Keratinocyte (primary cell): ENCODE measurements around the gene DLG2. TPM values are rescaled to one million over a fixed set of nuclear protein-coding genes. Genes with fewer than 3 reads are reported as not detected.

Experiments
- DNase-seq: peaks from one replicate; pipeline ENCODE4 v3.0.0-alpha.2; 2011; ENCODE audit warnings: low read depth, missing footprints, low spot score
- FAIRE-seq: peaks from 2 replicates; lab custom pipeline; 2011; peaks lifted over from hg19 to GRCh38; lab: Jason Lieb, UNC
- H2AFZ ChIP-seq: 2 replicates; pipeline ENCODE4 v1.6.0; 2012; ENCODE audit warnings: low read length, control low read depth, inconsistent platforms; ENCODE audit not compliant: control insufficient read depth
- H3K27ac ChIP-seq: 2 replicates; pipeline ENCODE4 v1.5.1; 2011; ENCODE audit warnings: low read length; ENCODE audit not compliant: control insufficient read depth, insufficient read depth
- H3K27me3 ChIP-seq: 3 replicates; pipeline ENCODE4 v1.6.0; 2011; ENCODE audit warnings: low read length; ENCODE audit not compliant: control insufficient read depth, insufficient read depth; ENCODE audit errors: extremely low read depth
- H3K36me3 ChIP-seq, 2 experiments: 2 replicates in 1 of 2; 3 replicates in 1 of 2; pipeline ENCODE4 v1.5.1; 2011; ENCODE audit warnings: low read length in 2 of 2, mild to moderate bottlenecking in 1 of 2; ENCODE audit not compliant: control insufficient read depth in 2 of 2, insufficient read depth in 2 of 2; ENCODE audit errors: extremely low read depth in 1 of 2
- H3K4me1 ChIP-seq: 3 replicates; pipeline ENCODE4 v1.5.1; 2011; ENCODE audit warnings: low read length; ENCODE audit not compliant: control insufficient read depth, insufficient read depth; ENCODE audit errors: extremely low read depth
- H3K4me2 ChIP-seq: 3 replicates; pipeline ENCODE4 v1.6.0; 2011; ENCODE audit warnings: low read depth, low read length; ENCODE audit not compliant: control insufficient read depth, insufficient read depth; ENCODE audit errors: extremely low read depth
- H3K4me3 ChIP-seq, 3 experiments: fragments of 200-600 bp in 1 of 3; sonication (generic) in 1 of 3; 2 replicates in 2 of 3; 3 replicates in 1 of 3; pipeline ENCODE4 v1.5.1; 2011 to 2016; ENCODE audit warnings: low read length in 3 of 3, mild to moderate bottlenecking in 3 of 3, control low read depth in 2 of 3, inconsistent platforms in 1 of 3, low read depth in 1 of 3, mixed read lengths in 1 of 3, mixed run types in 1 of 3, moderate library complexity in 1 of 3; ENCODE audit not compliant: control insufficient read depth in 2 of 3, insufficient read depth in 2 of 3; ENCODE audit errors: extremely low read depth in 1 of 3
- H3K79me2 ChIP-seq: 2 replicates; pipeline ENCODE4 v1.6.0; 2012; ENCODE audit warnings: low read length; ENCODE audit not compliant: control insufficient read depth, insufficient read depth
- H3K9ac ChIP-seq: 3 replicates; pipeline ENCODE4 v1.6.0; 2011; ENCODE audit warnings: low read length; ENCODE audit not compliant: control insufficient read depth, insufficient read depth; ENCODE audit errors: extremely low read depth
- H3K9me1 ChIP-seq: 3 replicates; pipeline ENCODE4 v1.6.0; 2011; ENCODE audit warnings: low read length; ENCODE audit not compliant: control insufficient read depth, insufficient read depth; ENCODE audit errors: extremely low read depth
- H3K9me3 ChIP-seq: 2 replicates; pipeline ENCODE4 v1.5.1; 2012; ENCODE audit warnings: low read depth, low read length; ENCODE audit not compliant: control insufficient read depth
- H4K20me1 ChIP-seq: 3 replicates; pipeline ENCODE4 v1.6.0; 2011; ENCODE audit warnings: low read length; ENCODE audit not compliant: control insufficient read depth, insufficient read depth; ENCODE audit errors: extremely low read depth
- CTCF ChIP-seq, 3 experiments: IDR thresholded peaks in 1 of 3; conservative IDR thresholded peaks in 1 of 3; optimal IDR thresholded peaks in 1 of 3; 2 replicates in 2 of 3; 3 replicates in 1 of 3; pipeline versions ENCODE3 to v1.5.1; 2011; ENCODE audit warnings: low read length in 3 of 3, mild to moderate bottlenecking in 3 of 3, moderate library complexity in 2 of 3, control low read depth in 1 of 3, inconsistent platforms in 1 of 3; ENCODE audit not compliant: insufficient read depth in 2 of 3; ENCODE audit errors: extremely low read depth in 1 of 3
- EZH2 ChIP-seq: IDR thresholded peaks from one replicate; pipeline ENCODE4 v1.6.1; 2012; ENCODE audit warnings: inconsistent platforms, mild to moderate bottlenecking, low read length, moderate library complexity
- dilution Hi-C: fragments of 300-500 bp; cut with MboI; formaldehyde crosslinking; loops from one replicate; pipeline ENCODE4 v1.7.0; 2020; ENCODE audit warnings: low sequenced_read_pairs; ENCODE audit not compliant: extremely low pct_ligation_motif_present
- polyA plus RNA-seq, 5 experiments: library from polyadenylated mRNA; depleted of rRNA in 3 of 5; stranded (reverse) in 3 of 5; stranded (forward) in 1 of 5; unstranded in 1 of 5; fragments of >200 nt; gene quantifications; 1 replicate in 1 of 5; 2 replicates in 3 of 5; 3 replicates in 1 of 5; pipeline versions ENCODE4 v1.2.1 to v1.2.3, GENCODE V29; 2011 to 2012; ENCODE audit warnings: missing spikeins in 2 of 5, low read depth in 1 of 5, low replicate concordance in 1 of 5

Gene DLG2
- polyA plus RNA-seq, 1 donor (not counting 4 experiments of a cell fraction or from before 2014, with no cell fraction given) = 0.55 TPM

- Histone ChIP-seq H3K9me1 (no peaks in the 10 kb centered on the region), H3K4me1 (no peaks in the 10 kb centered on the region), H3K4me3 (no peak overlapping the region), H3K36me3 (no peaks in the 10 kb centered on the region), H3K27me3 (no peaks in the 10 kb centered on the region), H3K9me3 (no peaks in the 10 kb centered on the region), H4K20me1 (no peaks in the 10 kb centered on the region), H3K27ac (no peak overlapping the region), H3K79me2 (no peaks in the 10 kb centered on the region), H3K9ac (no peak overlapping the region), H2AFZ (no peak overlapping the region), H3K4me2 (no peak overlapping the region)
- TF ChIP-seq CTCF (optimal IDR thresholded peaks at IDR 0.05 in 1 of 3, IDR thresholded peaks at IDR 0.05 in 1 of 3, conservative IDR thresholded peaks at IDR 0.05 in 1 of 3; ENCODE audit: extremely low read depth in 1 of 3, insufficient read depth in 2 of 3, low read length in 3 of 3) (no peak), EZH2 (no peak)
- DNase-seq = no peak
- dilution Hi-C loops = no loop called here
- no peak for FAIRE-seq
These were observed 1390.7 kb downstream of the DLG2 start for GRCh38 chr11:84236436-84236835.

GRCh38 chr11:84234462-84235202, 1392.5 kb downstream of the DLG2 start:
- no peaks in the 10 kb centered on the region for H3K9me1 ChIP-seq
- dilution Hi-C loops = no loop called here

More at GRCh38 chr11:84234462-84235202, 1392.5 kb downstream of the DLG2 start:
- no peaks in the 10 kb centered on the region for H3K9me3 ChIP-seq
- H3K4me2 ChIP-seq = no peak overlapping the region
- no peak overlapping the region for H3K27ac ChIP-seq
- no peak for TF ChIP-seq CTCF (optimal IDR thresholded peaks at IDR 0.05 in 1 of 3, IDR thresholded peaks at IDR 0.05 in 1 of 3, conservative IDR thresholded peaks at IDR 0.05 in 1 of 3; ENCODE audit: extremely low read depth in 1 of 3, insufficient read depth in 2 of 3, low read length in 3 of 3)
- no peak for TF ChIP-seq EZH2
- H3K4me1 ChIP-seq = no peaks in the 10 kb centered on the region
- H2AFZ ChIP-seq = no peak overlapping the region
- no peaks in the 10 kb centered on the region for H4K20me1 ChIP-seq
- no peaks in the 10 kb centered on the region for H3K36me3 ChIP-seq
- H3K4me3 ChIP-seq = no peak overlapping the region
- DNase-seq (no peak), FAIRE-seq (no peak)
- no peak overlapping the region for H3K9ac ChIP-seq
- H3K79me2 ChIP-seq = no peaks in the 10 kb centered on the region
- H3K27me3 ChIP-seq = no peaks in the 10 kb centered on the region
